GM21367 (cell line): ENCODE measurements around the gene MB.

Experiments
- ATAC-seq: cut with Tn5 transposase; IDR thresholded peaks from one replicate; pipeline ENCODE4 v1.9.1; 2021; ENCODE audit not compliant: unreplicated experiment

MB gene

DNA sequence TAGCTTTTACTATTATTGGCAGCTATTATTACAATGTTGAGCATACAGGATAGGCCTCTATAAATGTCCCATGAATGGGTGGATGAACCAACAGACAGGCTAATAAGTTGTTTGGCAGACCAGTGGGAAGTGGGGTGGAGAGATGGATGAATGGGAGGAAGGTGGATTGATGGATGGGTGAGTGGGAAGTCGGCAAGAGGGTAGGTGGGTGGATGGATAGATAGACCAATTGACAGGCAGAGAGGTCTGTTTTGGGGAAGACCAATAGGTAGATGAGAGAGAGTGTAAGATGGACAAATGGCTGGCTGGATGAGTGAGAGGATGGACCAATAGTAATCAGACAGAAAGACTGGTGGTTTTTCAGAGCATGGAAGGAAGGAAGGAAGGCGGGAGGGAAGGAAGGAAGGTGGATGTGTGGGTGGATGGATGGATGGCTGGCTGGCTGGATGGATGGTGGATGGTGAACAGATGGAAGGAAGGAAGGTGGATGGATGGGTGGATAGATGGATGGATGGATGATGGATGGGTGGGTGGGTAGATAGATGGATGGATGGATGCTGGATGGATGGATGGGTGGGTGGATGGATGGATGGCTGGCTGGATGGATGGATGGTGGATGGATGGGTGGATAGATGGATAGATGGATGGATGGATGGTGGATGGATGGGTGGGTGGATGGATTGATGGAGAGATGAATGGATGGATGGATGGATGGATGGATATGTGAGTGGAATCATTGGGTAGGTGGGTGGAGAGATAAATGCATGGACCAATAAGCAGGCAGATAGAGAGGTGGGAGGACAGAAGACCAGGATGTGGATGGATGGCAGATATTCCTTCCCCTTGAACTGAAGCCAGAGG lies 39.1 kb downstream of the MB start:
- ATAC-seq, result no peak

DNA sequence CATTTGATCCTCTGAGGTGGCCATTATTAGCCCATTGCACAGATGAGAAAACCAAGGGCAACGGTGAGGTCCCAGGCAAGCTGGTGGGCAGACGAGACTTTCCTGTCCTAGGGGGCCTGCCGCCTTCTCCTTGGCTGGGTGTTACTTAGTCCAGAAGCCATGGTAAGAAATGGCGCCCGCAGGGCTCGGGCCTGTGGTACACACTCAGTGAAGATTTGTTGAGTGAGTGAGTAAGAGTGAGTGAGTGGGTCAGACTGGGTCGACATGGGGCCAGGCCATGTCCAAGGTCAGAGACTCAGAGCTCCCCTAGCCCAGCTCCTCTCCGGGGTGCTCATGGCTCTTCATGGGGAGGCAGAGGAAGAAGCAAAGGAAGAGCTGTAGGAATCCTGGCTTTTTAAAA lies 40.5 kb downstream of the MB start:
- no peak for ATAC-seq

DNA sequence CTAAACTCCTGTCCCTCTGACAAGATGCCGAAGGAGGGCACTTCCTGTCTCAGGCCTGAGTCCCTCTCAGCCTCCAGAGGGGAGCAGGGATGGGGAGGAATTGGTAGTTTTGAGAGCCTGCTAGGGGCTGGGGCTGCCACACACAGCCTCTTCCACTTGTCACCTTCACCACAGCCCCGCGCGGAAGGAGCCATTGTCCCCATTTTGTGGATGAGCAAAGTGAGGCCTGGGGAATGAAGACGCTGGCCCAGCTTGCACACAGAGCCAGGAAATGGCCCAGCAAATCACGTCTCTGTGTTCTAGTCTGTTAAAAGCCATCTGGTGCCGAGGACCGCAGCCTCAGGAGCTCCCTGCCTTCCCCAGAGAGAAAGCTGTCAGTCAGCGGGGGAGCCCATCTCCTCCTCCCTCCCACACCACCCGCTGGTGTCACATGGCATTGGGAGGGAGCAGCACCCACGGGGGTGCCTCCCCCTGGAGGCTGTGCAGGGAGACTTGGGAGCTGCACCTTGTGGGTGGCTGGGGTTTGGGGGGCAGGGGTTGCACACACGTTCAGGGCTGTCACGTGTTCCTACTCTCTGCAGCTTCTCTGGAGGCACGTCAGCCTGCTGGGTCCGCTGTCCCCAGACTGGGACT lies 41.9 kb downstream of the MB start:
- no peak for ATAC-seq

DNA sequence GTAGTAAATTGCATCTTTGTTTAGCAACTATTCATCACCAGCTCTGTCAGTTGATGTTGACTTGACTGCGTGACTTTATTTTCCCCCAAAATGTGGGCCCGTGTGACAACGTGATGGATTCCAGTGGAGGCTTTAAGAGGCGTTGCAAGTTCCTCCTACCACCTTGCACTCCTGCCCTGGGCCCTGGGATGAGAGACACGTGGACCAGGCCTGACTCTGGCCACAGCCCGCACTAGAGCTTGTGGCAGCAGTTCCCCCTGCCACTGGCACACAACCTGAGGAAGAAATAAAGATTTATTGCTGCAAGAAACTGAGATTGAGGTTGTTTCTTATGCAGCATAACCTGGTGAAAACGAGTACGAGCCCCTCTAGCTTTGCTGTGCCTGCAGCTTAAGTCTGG lies 44.6 kb downstream of the MB start:
- no peak for ATAC-seq

DNA sequence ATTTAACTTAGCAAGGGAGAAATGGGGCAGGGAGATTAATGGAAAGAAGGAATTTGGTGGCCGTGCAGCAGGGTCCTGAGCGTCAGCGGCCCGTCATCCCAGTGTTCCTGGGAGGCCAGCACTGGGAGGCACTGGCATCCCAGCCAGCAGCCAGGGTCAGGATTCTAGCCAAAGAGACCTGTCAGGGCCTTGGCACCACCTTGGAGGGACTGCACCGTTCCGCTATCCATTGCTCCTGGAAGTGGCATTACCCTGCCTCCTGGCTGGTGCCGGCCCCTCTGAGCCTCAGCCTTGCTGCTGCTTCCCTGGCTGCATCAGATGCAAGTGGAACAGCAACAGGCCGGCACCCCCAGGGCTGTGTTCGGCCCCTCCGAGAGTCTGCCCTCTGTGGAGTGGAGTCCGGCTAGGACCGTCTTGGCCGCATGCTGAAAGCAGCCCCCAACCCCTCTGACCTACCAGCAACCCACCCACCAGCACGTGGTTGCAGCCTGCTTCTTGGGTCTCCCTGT lies 46.4 kb downstream of the MB start:
- ATAC-seq, result no peak

DNA sequence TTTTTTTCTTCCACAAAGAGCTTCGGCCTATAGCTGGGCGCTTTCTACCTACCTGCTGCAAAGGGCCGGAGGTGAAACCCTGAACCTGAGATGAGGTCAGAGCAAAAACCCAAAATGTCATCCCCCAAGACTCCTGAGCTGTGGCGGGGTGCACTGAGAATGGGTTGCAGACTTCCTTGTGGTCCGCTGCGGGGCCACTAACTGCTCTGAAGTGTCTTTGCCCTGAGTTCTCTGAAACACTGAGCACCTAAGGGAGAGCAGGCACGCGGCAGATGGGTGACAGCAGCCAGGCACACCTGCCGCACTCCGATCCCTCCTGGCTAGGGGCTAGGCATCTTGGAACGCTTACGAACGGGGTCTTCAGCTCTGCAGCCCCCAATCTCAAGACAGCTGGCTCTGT lies 47.2 kb downstream of the MB start:
- no peak for ATAC-seq

DNA sequence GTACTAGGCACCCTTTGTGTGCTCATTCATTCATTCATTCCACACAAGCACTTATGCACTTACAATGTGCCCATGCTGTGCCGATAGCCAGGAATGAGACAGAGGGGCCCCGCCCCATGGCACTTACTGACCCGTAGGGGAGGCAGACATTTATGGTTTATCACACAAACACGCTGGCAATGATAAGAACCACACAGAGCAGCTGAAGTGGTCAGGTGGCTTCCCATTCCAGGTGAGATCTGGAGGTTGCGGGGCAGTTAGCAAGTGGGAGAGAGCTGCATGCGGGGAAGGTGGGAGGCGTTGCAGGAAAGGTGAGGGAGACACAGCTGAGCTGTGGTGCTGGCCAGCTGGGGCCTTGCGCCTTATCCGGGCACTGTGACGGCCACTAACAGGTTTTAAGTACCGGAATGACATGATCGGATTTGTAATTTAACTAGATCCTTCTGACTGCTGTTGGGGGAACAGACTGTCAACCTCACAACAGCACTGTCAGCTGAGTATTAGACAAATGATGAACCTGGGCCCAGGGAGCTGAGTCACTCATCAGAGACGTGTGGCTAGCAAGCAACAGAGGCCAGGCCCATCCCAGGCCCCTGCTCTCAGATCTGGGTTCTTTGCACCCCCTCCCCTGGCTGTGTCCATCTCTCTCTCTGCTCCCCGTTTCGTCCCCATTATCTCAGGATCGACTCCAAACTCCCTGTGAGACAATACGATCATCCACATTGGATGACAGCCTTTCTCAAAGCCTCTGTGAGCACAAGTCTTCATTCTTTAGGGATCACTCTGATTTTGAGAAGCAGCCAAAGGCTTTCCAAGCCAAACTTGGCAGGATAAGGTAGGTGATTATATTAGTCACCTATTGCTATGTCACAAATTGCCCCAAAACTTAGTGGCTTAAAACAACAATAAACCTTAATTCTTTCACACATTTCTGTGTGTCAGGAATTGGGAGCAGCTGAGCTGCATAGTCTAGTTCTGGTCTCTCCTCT lies 48.1 kb downstream of the MB start:
- ATAC-seq, result no peak

DNA sequence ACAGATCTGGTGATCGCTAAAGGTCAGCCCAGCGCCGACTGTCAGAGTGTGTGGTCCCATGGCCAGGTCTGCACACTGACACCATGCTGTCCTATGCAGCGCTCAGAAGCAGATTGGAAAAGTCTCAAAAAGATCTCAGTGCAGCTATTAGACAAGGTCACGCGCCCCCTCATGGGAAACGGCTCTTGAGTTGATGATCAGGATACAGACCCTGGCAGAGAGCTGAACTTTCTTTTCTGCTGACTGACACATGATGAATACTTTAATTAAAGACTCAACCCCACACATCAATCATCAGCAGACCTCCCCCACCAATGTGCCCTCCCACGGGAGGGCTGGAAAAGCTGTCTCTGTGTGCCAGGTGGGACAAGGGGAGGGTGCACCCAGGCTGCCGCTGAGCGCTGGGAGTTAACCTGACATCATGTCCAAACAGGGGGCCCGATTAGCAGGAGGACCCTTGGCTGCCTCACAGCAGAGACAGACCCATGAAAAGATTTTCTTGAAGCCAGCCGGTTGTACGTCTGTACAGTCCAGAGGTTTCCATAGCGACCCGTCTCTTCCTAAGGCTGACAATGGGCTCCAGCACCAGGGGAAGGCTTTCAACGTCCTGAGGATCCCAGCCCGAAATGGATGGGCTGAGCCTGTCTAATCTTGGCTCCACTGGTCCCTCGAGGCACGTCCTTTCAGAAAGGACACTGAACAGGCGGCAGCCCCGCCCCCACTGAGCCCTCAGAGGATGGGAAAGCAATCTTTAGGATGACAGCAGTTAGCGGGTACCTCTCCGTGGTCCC lies 49.6 kb downstream of the MB start:
- ATAC-seq, result no peak

DNA sequence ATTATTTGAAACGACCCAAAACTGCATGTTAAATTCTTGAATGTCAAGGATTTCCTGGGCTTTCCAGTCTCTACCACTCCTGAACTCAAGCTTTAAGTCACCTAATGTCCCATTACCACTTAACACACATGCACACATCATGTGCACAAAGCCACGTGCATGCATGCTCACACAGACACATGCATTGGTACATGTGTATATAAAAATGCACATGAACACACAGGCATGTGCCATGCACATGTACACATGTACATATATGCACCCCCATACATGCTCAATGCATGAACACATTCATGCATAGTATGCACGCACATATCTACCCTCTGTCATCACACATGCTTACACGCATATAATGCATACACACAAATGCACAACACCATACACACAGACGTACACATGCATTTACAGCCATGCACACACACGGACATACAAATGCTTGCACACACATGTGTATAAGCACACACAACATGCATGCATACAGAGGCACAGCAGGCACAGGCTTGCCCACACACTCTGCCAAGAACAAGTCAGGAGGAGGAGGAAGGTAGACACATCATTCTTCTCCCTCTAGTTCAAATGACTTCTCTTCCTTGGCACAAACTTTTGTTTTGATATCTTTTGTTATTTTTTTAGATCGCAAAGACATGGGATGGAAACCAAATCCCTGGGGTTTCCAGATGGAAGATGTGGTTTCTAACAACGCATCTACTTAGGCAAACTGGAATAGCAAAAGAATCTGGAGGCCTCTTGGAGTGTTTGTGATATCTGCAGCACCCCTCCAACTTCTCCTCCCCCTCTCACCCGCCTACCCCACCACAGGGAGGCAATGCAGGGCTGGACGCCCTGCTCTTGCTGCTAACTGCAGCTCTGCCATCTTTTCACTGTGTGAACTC lies 51.9 kb downstream of the MB start:
- no peak for ATAC-seq

DNA sequence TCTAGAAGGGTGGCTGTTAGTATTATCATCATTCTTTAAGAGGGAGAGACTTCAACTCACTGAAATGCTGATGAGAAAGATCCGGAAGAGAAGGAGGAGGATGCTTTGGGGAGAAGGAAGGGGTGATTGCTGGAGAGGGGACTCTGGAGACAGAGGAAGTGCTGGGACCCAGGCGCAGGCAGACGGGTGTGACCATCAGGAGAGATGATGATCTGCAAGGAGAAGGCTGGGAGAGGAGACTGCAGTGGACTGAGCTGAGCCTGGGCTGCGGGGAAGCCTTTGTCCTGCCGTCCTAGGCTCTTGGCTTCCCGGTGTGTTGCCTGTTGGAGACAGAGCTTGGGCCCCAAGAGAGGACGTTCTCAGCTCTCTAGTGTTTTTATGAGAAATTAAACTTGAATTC lies 53.9 kb downstream of the MB start:
- ATAC-seq, result no peak

DNA sequence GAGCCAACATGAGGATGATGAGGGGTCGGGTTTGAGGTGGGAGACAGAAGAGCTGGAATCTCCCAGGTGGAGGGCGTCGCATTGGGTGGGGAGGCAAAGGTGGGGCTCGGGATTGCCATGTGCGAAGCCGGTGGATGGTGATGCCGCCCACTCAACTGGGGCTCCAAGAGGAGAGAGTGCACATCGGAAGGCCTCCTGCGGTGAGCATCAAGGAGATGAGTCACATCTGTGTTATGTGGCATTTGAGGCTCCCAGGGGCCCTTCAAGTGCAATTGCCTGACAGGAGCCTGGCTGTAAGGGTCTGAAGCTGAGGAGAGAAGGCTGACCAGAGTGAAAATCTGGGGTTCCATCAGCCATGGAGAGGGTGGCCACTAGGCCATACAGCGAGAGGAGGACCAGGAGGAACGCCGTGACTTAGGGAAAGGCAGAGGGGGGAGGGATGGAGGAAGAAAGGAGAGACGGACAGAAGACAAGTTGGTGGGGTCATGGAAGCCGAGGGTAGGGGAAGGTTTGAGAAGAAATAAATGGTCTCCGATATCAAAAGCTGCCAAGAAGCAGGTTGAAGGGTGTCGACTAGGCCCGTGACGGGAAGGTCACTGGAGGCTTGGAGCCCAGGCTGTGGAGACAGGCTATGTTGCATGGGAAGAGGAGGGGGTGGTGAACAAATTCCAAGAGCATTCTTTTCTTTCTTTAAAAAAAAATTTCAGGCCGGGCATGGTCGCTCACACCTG lies 55.2 kb downstream of the MB start:
- no peak for ATAC-seq

DNA sequence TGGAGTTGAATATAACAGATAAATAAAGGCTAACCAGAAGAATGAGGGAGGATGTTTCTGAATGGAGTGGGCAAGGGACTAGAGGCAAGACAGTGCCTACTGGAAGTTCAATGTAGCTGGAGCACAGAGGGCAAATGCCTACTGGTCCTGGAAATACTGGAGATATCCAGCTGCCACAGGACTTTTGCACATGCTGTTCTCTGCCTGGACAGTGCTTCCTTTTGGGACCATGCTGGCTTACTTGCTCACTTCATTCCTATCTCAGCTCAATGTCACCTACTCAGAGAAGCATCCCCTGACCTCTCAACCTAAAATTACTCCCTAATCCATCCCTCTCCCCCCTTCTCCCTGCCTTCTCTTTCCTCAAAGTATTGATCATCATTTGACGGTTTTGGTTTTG lies 56.3 kb downstream of the MB start:
- no peak for ATAC-seq

DNA sequence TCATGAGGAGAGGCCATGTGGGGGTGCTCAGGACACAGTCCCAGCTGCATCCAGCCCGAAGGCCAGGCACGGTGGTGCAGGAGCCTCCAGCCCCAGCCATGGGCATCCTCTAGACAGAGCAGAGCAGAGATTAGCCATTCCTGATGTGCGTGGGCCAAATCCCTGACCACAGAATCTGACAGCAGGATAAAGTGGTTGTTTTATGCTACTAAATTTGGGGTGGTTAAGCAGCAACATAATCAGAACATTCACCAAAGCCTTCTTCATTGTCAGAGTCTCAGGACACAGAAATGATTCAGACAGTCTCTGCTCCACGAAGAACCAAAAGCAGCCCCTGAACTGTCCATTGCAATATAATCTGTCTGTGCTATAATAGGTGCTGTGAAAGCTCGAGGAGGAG lies 56.8 kb downstream of the MB start:
- ATAC-seq, result no peak

DNA sequence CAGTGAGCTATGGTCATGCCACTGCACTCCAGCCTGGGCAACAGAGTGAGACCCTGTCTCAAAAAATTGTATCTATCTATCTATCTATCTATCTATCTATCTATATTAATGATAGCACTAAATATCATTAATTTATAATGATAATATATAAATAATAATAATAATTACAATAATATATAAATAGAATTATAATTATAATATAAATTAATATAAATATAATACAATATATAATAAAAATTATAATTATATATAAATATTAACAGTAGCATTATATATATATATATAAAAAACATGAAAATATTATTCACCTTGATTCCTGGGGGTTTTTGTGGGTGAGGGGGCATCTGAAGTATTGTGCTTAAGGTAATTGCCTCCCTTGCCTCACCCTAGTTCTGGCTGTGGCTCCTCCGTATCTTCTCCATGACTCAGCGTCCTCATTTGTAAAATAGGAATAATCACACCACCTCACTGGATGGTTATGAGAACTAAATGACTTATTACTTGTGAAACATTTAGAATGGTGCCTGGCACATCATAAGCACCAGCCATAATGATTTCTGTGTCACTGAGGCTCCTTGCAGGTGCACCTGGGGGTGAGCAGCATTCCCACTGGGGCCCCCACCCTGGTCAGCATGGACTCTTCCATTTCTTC lies 57.6 kb downstream of the MB start:
- ATAC-seq, result no peak

DNA sequence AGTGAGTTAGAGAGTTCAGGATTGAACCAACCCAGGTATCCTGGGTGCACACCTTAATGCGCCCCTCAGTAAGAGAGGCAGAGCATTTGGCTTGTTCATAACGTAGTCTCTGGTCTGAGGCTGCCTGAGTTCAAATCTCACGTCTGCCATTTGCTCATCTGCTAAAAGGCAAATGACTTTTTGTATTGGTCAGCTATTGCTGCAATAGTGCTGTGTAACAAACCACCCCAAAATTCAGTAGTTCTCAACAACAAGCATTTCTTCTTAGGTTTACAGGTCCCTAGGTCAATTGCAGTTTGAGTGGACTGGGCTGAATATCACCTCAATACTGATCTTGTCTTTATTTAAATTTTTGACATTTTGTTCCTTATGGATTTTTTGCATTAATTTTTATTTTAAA lies 58.4 kb downstream of the MB start:
- ATAC-seq, result no peak

DNA sequence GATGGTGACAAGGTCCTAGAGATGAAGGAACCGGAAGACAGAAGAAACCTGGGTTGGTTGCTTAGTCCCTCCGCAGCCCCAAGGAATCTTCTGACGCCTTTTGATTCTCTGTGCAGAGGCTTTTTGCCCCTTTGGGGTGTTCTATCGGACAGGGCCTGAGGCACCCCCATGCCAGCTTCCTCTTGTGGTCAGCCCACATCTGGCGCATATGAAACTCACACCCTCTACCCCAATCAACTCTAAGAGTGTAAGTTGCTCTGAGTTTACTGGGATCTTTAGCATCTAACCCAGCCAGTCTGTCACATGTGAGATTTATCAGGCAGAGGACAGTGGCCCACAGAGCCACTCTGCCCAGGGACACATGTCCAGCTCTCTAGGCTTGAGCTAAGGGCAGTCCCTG lies 59.1 kb downstream of the MB start:
- ATAC-seq, result no peak
